GM23338 (cell line): Measurements from ENCODE around the gene TBCD.

ENCODE experiments used
- EZH2 ChIP-seq: fragments of 200-600 bp; sonication (generic); IDR thresholded peaks from one replicate; pipeline ENCODE4 v1.8.0; 2017; ENCODE audit warnings: antibody characterized with exemption, mild to moderate bottlenecking, low read depth; ENCODE audit not compliant: unreplicated experiment
- EZH2phosphoT487 ChIP-seq: fragments of 200-600 bp; sonication (generic); IDR thresholded peaks from one replicate; pipeline ENCODE4 v1.8.1; 2018; ENCODE audit warnings: antibody characterized with exemption; ENCODE audit not compliant: unreplicated experiment
- JUNB ChIP-seq: IDR thresholded peaks from one replicate; pipeline ENCODE4 v1.6.1; 2016; ENCODE audit warnings: antibody characterized with exemption; ENCODE audit not compliant: unreplicated experiment
- POLR2AphosphoS5 ChIP-seq: IDR thresholded peaks from 2 replicates; pipeline ENCODE4 v1.6.1; 2016; ENCODE audit warnings: antibody characterized with exemption, low read depth
- TF ChIP-seq, protein P1 (sequence below), 2 experiments: fragments of 200-600 bp in 1 of 2; sonication (generic) in 1 of 2; conservative IDR thresholded peaks; 2 replicates each; pipeline versions ENCODE4 v1.5.1 to v1.6.1; 2016 to 2017; ENCODE audit warnings: antibody characterized with exemption in 2 of 2, low read depth in 2 of 2, mild to moderate bottlenecking in 2 of 2, moderate library complexity in 1 of 2

GRCh38 chr17:82830249-82830661 is 78.4 kb downstream of the TBCD start:
- TF ChIP-seq, protein P1, sequence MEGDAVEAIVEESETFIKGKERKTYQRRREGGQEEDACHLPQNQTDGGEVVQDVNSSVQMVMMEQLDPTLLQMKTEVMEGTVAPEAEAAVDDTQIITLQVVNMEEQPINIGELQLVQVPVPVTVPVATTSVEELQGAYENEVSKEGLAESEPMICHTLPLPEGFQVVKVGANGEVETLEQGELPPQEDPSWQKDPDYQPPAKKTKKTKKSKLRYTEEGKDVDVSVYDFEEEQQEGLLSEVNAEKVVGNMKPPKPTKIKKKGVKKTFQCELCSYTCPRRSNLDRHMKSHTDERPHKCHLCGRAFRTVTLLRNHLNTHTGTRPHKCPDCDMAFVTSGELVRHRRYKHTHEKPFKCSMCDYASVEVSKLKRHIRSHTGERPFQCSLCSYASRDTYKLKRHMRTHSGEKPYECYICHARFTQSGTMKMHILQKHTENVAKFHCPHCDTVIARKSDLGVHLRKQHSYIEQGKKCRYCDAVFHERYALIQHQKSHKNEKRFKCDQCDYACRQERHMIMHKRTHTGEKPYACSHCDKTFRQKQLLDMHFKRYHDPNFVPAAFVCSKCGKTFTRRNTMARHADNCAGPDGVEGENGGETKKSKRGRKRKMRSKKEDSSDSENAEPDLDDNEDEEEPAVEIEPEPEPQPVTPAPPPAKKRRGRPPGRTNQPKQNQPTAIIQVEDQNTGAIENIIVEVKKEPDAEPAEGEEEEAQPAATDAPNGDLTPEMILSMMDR (conservative IDR thresholded peaks at IDR 0.05; ENCODE audit: low read depth in 2 of 2): no peak
- TF ChIP-seq JUNB: no peak
- no peak for TF ChIP-seq EZH2
- TF ChIP-seq POLR2AphosphoS5: no peak
- TF ChIP-seq EZH2phosphoT487: no peak
